SKM-1 treated with dmso at 0.1 percent for 144 hours (cell line): Measurements from ENCODE around the gene ELOVL5.
"Not testable (repeated sequence)": the region's sequence is repeated elsewhere in the genome, so short reads cannot be mapped to it uniquely, and the experiment has no call there.

ENCODE experiments used
- DNase-seq: peaks from one replicate; lab custom pipeline; 2025; ENCODE audit not compliant: unreplicated experiment; lab: John Stamatoyannopoulos, UW

ELOVL5 gene

GRCh38 chr6:53359095-53359842 lies 10.5 kb upstream of the ELOVL5 start:
- peak; percentile 89 for DNase-seq

GRCh38 chr6:53358440-53359094 lies 9.8 kb upstream of the ELOVL5 start:
- no peak for DNase-seq

DNA sequence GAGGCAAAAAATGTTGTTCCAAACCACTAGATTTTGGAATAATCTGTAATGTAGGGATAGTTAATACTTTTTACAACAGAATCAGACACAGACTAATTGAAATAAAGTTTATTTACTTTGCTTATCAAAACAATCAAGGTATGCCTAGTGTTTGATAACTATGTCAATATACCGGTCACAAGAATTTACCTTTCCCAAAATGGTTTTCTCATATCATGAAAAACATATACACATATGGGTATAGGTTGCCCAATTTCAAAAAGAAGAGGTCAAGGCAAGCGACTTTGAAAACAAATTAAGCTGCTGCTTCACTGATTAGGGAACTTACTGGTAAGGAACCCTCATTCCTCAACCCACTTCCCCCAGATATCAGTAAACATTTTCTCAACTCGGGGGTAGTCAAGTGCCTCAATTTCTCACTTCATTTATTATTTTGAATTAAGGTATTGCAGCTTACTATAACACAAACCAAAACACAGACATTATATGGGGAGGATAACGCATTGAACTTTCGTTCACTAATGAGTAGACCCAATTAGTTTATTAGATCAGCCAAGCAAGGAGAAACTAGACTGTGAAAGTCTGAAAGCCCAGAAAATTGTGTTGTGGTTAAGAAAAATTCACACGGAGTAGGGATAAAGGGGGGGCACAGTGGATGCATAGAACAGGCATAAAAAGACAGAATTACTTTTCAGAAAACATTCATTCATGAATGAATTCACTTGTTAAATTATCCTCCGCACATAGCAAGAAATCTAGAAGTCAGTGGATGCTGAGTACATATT lies 9.0 kb upstream of the ELOVL5 start:
- DNase-seq = no peak

DNA sequence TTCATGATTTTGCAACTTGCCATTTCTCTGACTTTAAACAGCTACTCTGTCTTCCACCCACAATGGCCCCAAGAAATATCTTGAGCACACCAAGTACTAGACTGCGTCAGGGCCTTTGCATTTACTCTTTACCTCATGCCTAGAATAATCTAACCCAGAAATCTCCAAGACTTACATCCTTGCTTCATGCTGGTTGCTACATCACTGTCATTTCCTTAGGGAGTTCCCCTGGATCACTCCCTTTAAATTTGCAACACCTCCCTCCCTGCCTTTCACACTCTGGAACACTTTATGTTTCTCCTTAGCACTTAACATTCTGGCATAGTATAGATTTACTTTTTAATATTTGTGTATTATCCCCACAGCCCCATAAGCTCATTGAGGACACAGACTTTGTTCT lies 4.9 kb upstream of the ELOVL5 start:
- no peak for DNase-seq

- DNase-seq = no peak
These were observed 3.6 kb upstream of the ELOVL5 start for GRCh38 chr6:53352360-53352759.

GRCh38 chr6:53349209-53349693 lies 501 bp upstream of the ELOVL5 start:
- no peak for DNase-seq

GRCh38 chr6:53347921-53348370 lies 804 bp downstream of the ELOVL5 start:
- DNase-seq = peak; percentile 50

- peak; percentile 49 for DNase-seq
These were observed 1.4 kb downstream of the ELOVL5 start for GRCh38 chr6:53347250-53347920.

GRCh38 chr6:53346049-53346448 lies 2.7 kb downstream of the ELOVL5 start:
- DNase-seq = not testable (repeated sequence)

DNA sequence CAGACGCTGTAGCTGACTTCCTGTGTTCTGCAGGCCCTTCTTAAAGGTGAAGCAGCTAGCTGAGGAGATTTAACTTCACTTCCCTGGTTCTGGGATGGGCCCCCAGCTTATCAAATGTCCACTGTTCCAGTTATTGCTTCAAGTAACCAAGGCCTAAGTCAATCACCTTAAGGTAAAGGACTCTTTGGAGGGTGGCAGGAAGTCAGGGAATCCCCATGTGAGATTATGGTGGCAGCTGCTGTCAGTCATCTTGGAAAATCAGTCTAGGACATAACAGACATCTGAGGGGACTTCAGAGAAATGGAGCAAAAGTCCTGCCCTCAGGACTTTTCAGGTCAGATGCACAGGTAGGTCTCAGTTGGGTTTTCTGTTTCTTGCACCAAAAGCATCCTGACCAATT lies 3.8 kb downstream of the ELOVL5 start:
- DNase-seq = no peak

DNA sequence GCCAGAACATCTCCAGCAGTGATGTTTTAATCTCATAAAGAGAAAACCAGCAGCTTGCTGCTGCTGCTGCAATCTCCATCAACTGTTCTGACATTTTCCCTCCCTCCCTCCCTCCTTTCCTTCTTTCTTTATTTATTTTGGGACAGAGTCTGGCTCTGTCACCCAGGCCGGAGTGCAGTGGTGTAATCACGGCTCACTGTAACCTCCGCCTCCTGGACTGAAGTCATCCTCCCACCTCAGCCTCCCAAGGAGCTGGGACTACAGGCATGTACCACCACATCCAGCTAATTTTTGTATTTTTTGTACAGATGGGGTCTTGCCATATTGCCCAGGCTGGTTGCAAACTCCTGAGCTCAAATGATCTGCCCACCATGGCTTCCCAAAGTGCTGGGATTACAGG lies 5.7 kb downstream of the ELOVL5 start:
- DNase-seq = no peak

GRCh38 chr6:53342217-53342616 lies 6.5 kb downstream of the ELOVL5 start:
- no peak for DNase-seq

DNA sequence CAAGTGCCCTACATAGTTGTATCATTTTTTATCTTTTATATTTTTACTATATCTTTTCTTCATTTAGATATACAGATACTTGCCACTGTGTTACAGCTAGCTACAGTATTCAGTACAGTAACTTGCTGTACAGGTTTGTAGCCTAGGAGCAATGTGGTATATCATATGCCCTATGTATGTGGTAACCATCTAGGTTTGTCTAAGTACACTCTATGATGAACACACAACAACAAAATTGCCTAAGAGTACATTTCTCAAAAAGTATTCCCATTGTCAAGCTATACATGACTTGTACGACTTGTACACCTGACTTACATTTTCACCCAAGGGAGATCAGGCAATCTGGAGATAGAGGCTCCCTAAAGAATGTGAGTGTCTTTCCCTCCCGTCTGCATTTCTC lies 8.2 kb downstream of the ELOVL5 start:
- DNase-seq = no peak

DNA sequence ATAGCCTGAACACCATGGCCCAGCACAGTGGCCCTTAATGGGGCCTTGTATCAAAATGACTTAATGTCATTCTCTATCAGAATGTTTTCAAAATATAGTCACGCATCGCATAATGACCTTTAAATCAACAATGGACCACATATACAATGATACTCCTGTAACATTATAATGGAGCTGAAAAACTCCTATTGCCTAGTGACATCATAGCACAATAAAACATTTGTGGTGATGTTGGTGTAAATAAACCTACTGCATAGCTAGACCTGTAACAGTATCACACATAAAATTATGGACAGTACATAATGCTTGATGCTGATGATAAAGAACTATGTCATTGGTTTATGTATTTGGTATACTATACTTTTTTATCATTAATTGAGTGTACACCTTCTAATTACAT lies 9.3 kb downstream of the ELOVL5 start:
- no peak for DNase-seq

DNA sequence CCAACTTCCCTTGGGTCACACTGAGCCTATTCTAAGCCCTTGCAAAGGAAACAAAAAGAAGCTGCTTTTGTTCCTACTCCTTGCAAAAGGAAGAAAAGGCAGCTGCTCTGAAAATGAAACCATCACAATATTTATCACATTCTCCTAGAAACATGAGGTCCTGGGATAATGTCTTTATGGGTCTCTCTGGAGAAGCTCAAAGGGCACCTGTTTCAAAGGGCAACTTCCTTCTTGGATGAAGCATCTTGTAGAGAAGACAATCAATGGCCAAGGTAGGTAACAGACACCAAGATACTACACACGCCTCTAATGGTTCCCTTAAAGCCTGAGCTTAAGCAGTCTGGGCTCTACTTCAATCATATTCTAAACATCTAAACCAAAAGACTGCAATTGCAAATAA lies 10.4 kb downstream of the ELOVL5 start:
- DNase-seq = no peak

- no peak for DNase-seq
These were observed 12.7 kb downstream of the ELOVL5 start for GRCh38 chr6:53336070-53336469.

DNA sequence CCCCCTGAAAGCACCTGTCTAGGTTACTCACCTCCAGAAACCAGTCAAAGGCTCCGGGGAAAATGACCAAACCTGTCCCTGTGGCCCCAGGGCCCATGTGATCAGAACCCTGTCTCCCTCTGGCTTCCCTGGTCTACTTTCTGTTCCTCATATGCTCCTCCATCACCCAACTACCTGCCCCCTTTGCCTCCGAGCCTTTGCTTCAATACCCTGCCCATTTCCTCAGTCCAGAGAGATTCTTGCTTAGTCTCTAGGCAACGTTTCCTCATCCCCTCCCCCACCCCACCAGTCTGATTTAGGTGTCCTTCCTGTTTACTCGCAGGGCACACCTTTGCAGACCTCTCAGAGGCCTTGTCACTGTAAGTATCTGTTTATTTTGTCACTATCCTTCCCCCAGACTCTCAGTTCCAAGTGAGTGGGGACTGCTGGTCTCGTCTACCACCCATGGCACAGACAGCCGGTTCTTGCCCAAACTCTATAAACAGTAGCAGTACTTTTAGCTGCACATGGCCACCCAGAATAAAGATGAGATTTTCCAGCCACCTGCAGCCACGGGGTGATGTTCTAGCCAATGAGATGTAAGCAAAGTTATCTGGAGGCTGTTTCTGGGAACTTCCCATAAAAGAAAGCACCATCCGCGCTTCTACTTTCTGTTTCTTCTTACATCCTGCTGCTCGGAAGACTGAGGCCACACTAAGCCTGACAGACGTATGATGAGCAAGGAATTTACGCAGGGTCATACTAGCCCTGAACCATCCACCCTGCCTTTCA lies 13.3 kb downstream of the ELOVL5 start:
- DNase-seq = no peak

- no peak for DNase-seq
These were observed 15.0 kb downstream of the ELOVL5 start for GRCh38 chr6:53333439-53334408.

DNA sequence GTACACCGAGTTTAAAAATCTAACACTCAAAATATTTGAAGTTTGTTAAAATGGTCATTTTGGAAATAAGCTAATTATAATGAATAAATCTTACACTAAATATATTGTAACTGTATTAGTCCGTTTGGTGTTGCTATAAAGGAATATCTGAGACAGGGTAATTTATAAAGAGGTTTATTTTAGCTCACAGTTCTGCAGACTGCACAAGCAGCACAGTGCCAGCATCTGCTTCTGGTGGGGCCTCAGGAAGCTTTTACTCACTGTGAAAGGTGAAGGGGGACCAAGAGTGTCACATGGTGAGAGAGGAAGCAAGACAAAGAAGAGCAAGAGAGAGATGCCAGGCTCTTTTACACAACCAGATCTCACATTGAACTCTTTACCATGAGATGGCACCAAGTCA lies 17.1 kb downstream of the ELOVL5 start:
- DNase-seq = no peak
